GM12878 (cell line): ENCODE data around the gene ALG12. TPM values are rescaled to one million over a fixed set of nuclear protein-coding genes. Genes with fewer than 3 reads are reported as not detected.

ENCODE experiments used
- ATAC-seq: fragments of 200-7000 bp; cut with Tn5 transposase; 3 replicates; pipeline ENCODE4 v1.9.1; 2020; ENCODE audit warnings: mild to moderate bottlenecking, moderate library complexity
- BruUV-seq: library from RNA; stranded (reverse); fragments of 400-500 nt; replicated peaks from 2 replicates; lab custom pipeline; 2021; lab: Mats Ljungman, UMichigan
- CTCF ChIA-PET: fragments of 300-600 bp; sonication (Branson Sonifier 250); formaldehyde crosslinking; extraction: SDS; loops from one replicate; lab custom pipeline; 2021; ENCODE audit warnings: inconsistent platforms; lab: Yijun Ruan, JAX
- POLR2A ChIA-PET: fragments of 350-600 bp; formaldehyde crosslinking; extraction: SDS; loops from one replicate; lab custom pipeline; 2021; ENCODE audit warnings: inconsistent platforms; lab: Charles Lee
- RAD21 ChIA-PET: fragments of 300-600 bp; sonication (Branson Sonifier 250); formaldehyde crosslinking; loops from one replicate; lab custom pipeline; 2023; ENCODE audit warnings: antibody characterized with exemption; ENCODE audit not compliant: unreplicated experiment; lab: Charles Lee
- SMC1A ChIA-PET: fragments of 300-600 bp; sonication (Branson Sonifier 250); formaldehyde crosslinking; loops from one replicate; lab custom pipeline; 2023; ENCODE audit not compliant: unreplicated experiment, uncharacterized antibody; lab: Charles Lee
- DNase-seq: peaks from one replicate; pipeline ENCODE4 v3.0.0-alpha.2; 2011; ENCODE audit warnings: low read depth, low spot score
- FAIRE-seq: peaks from 3 replicates; lab custom pipeline; 2011; peaks lifted over from hg19 to GRCh38; lab: Jason Lieb, UNC
- H2AFZ ChIP-seq: 2 replicates; pipeline ENCODE4 v1.6.0; 2011; ENCODE audit warnings: low read depth, low read length, control low read depth; ENCODE audit not compliant: control insufficient read depth
- H3K27ac ChIP-seq: 2 replicates; pipeline ENCODE4 v1.5.1; 2011; ENCODE audit warnings: control low read depth; ENCODE audit not compliant: control insufficient read depth, insufficient read depth
- H3K27me3 ChIP-seq, 2 experiments: replicated peaks in 1 of 2; 2 replicates each; pipeline versions ENCODE4 v1.6.0 to v1.6.1; 2011; ENCODE audit warnings: low read length in 1 of 2; ENCODE audit not compliant: control insufficient read depth in 2 of 2, insufficient read depth in 2 of 2
- H3K36me3 ChIP-seq, 2 experiments: 2 replicates each; pipeline ENCODE4 v1.5.1; 2011; ENCODE audit warnings: low read length in 1 of 2; ENCODE audit not compliant: control insufficient read depth in 2 of 2, insufficient read depth in 2 of 2
- H3K4me1 ChIP-seq: 2 replicates; pipeline ENCODE4 v1.6.1; 2011; ENCODE audit warnings: mild to moderate bottlenecking, low read length, moderate library complexity, mixed read lengths; ENCODE audit not compliant: control insufficient read depth, insufficient read depth
- H3K4me2 ChIP-seq: 2 replicates; pipeline ENCODE4 v1.6.0; 2011; ENCODE audit warnings: control low read depth; ENCODE audit not compliant: control insufficient read depth, insufficient read depth
- H3K4me3 ChIP-seq: fragments of 200-600 bp; sonication (generic); 2 replicates; pipeline ENCODE4 v1.5.1; 2016
- H3K79me2 ChIP-seq: 2 replicates; pipeline ENCODE4 v1.6.0; 2011; ENCODE audit warnings: low read length; ENCODE audit not compliant: control insufficient read depth, insufficient read depth
- H3K9ac ChIP-seq: 2 replicates; pipeline ENCODE4 v1.8.0; 2011; ENCODE audit warnings: low read length, control low read depth, mixed read lengths; ENCODE audit not compliant: control insufficient read depth, insufficient read depth
- H3K9me3 ChIP-seq: replicated peaks from 3 replicates; pipeline ENCODE4 v1.5.1; 2011; ENCODE audit warnings: mild to moderate bottlenecking, low read length; ENCODE audit not compliant: control insufficient read depth, insufficient read depth
- H4K20me1 ChIP-seq: 2 replicates; pipeline ENCODE4 v1.6.0; 2011; ENCODE audit not compliant: control insufficient read depth, insufficient read depth
- ATF2 ChIP-seq: IDR thresholded peaks from 2 replicates; pipeline ENCODE4 v1.6.1; 2012; ENCODE audit warnings: low read length, inconsistent platforms
- BACH1 ChIP-seq: fragments of 450-650 bp; IDR thresholded peaks from 2 replicates; pipeline ENCODE4 v1.6.1; 2017; ENCODE audit warnings: mild to moderate bottlenecking, borderline replicate concordance
- CBX5 ChIP-seq: sonication (generic); IDR thresholded peaks from 2 replicates; pipeline ENCODE4 v1.6.1; 2016; ENCODE audit warnings: low read depth, moderate library complexity, mild to moderate bottlenecking, inconsistent platforms
- CREB1 ChIP-seq: IDR thresholded peaks from 2 replicates; pipeline ENCODE4 v1.6.1; 2012; ENCODE audit warnings: low read depth, mild to moderate bottlenecking, inconsistent platforms
- E2F8 ChIP-seq: fragments of 450-650 bp; IDR thresholded peaks from 2 replicates; pipeline ENCODE4 v1.6.1; 2018; ENCODE audit warnings: mild to moderate bottlenecking, low read depth, moderate library complexity; ENCODE audit not compliant: partially characterized antibody
- MEF2A ChIP-seq: IDR thresholded peaks from 2 replicates; pipeline ENCODE4 v1.6.1; 2011; ENCODE audit warnings: low read depth, mild to moderate bottlenecking, low read length, moderate library complexity; ENCODE audit not compliant: insufficient read depth
- POLR2A ChIP-seq: IDR thresholded peaks from 2 replicates; pipeline ENCODE4 v1.6.1; 2011; ENCODE audit warnings: low read depth, mild to moderate bottlenecking, low read length
- SMAD5 ChIP-seq: IDR thresholded peaks from 2 replicates; pipeline ENCODE4 v1.6.1; 2016; ENCODE audit warnings: antibody characterized with exemption, low read depth
- SP1 ChIP-seq: IDR thresholded peaks from one replicate; pipeline ENCODE4 v1.6.1; 2011; ENCODE audit warnings: low read depth, low read length
- SREBF1 ChIP-seq: IDR thresholded peaks from 2 replicates; pipeline ENCODE4 v1.6.1; 2012; ENCODE audit warnings: mild to moderate bottlenecking, low read length
- WRNIP1 ChIP-seq: IDR thresholded peaks from 2 replicates; pipeline ENCODE4 v1.6.1; 2011; ENCODE audit warnings: low read depth, low read length, improper control_type of control experiment, borderline replicate concordance
- YY1 ChIP-seq: IDR thresholded peaks from 2 replicates; pipeline ENCODE4 v1.6.1; 2011; ENCODE audit warnings: low read depth, mild to moderate bottlenecking, low read length
- WGBS: methylation state at CpG from one replicate; pipeline ENCODE4 v1.1.6; 2016; ENCODE audit warnings: low lambda C conversion rate; ENCODE audit not compliant: insufficient replicate concordance, insufficient coverage; ENCODE audit errors: missing lambda C conversion rate; 5-methylcytosine and 5-hydroxymethylcytosine counted together
- in situ Hi-C: fragments of 300-500 bp; cut with MboI; formaldehyde crosslinking; loops from 9 replicates; pipeline ENCODE4 v1.14.3; 2018; ENCODE audit warnings: mixed read lengths
- intact Hi-C: fragments of 100-400 bp; cut with micrococcal nuclease; formaldehyde crosslinking; loops from one replicate; pipeline ENCODE4 v1.14.2; 2022; ENCODE audit not compliant: unreplicated experiment
- polyA plus RNA-seq, 11 experiments: library from polyadenylated mRNA; depleted of rRNA in 4 of 11; unstranded in 6 of 11; stranded (reverse) in 5 of 11; fragments of >200 nt; fragmentation: Nextera tagmentation in 4 of 11; fragmentation: Illumina TruSeq in 1 of 11; extraction: Ambion mirVana in 4 of 11; extraction: Trizol in 1 of 11; gene quantifications; 1 replicate in 1 of 11; 2 replicates in 10 of 11; pipeline versions ENCODE4 v1.2.1 to v1.2.3, GENCODE V29; 2011 to 2016; ENCODE audit warnings: inconsistent platforms in 2 of 11, missing spikeins in 2 of 11, low read depth in 1 of 11
- total RNA-seq, 4 experiments: library from RNA; depleted of rRNA in 3 of 4; stranded (reverse); fragments of >200 nt in 3 of 4; fragmentation: Illumina TruSeq in 1 of 4; extraction: Trizol in 1 of 4; gene quantifications; 2 replicates each; pipeline versions ENCODE4 v1.2.1 to v1.2.3, GENCODE V29; 2013 to 2021

ALG12 gene
- total and polyA plus RNA-seq, 10 of the 15 experiments (the other 5 are each of a cell fraction or from before 2014, with no cell fraction given): 0.22 to 23.4 (median 6.6) TPM

GRCh38 chr22:49886346-49887063, 31.7 kb downstream of the ALG12 start:
- TF ChIP-seq POLR2A (peak; percentile 28; the same call in 1 of the 2 replicates), YY1 (no peak)
- FAIRE-seq (no peak), DNase-seq (no peak), ATAC-seq (no peak)
- peaks cover 2% of the 10 kb centered on the region; the same call in 1 of the 3 replicates for H3K9me3 ChIP-seq
- no peak overlapping the region for H3K4me2 ChIP-seq
- WGBS: over 99% methylated on average over 40 of the region's 41 CpGs
- no peaks in the 10 kb centered on the region for H3K27me3 ChIP-seq
- CTCF ChIA-PET: no interaction called here
- SMC1A ChIA-PET: no interaction called here
- peaks cover 22% of the 10 kb centered on the region for H3K79me2 ChIP-seq
- no TSS peak for BruUV-seq
- H3K27ac ChIP-seq: no peak overlapping the region
- no peak overlapping the region for H2AFZ ChIP-seq
- POLR2A ChIA-PET: no interaction called here
- H3K36me3 ChIP-seq: peaks cover 40 to 51% of the 10 kb centered on the region in 2 experiments
- RAD21 ChIA-PET: no interaction called here
- H3K9ac ChIP-seq: no peak overlapping the region
- peaks cover 9% of the 10 kb centered on the region for H3K4me1 ChIP-seq
- intact Hi-C loops: no loop called here
- in situ Hi-C loops: no loop called here
- no peak overlapping the region for H3K4me3 ChIP-seq
- no peaks in the 10 kb centered on the region for H4K20me1 ChIP-seq

- in situ Hi-C loops (no loop called here), intact Hi-C loops (no loop called here)
- H3K4me3 ChIP-seq: no peak overlapping the region
- TF ChIP-seq SP1: no peak
- no peak for TF ChIP-seq ATF2
- TF ChIP-seq CREB1: no peak
- TF ChIP-seq SREBF1: no peak
- no peak for TF ChIP-seq CBX5
- no peak for TF ChIP-seq MEF2A
- TF ChIP-seq BACH1: no peak
- TF ChIP-seq E2F8: no peak
- TF ChIP-seq SMAD5: no peak
- no peak for TF ChIP-seq WRNIP1
- peaks cover 2% of the 10 kb centered on the region; the same call in 1 of the 3 replicates for H3K9me3 ChIP-seq
- no peak overlapping the region for H2AFZ ChIP-seq
- no peak overlapping the region for H3K9ac ChIP-seq
- H3K79me2 ChIP-seq: peaks cover 25% of the 10 kb centered on the region
- H3K4me2 ChIP-seq: no peak overlapping the region
- no peak for ATAC-seq
- H3K4me1 ChIP-seq: peaks cover 14% of the 10 kb centered on the region
- SMC1A ChIA-PET: no interaction called here
- WGBS: 99% methylated on average over 34 of the region's 35 CpGs
- H4K20me1 ChIP-seq: no peaks in the 10 kb centered on the region
- BruUV-seq: no TSS peak
- H3K27ac ChIP-seq: no peak overlapping the region
- POLR2A ChIA-PET: no interaction called here
- DNase-seq: no peak
- RAD21 ChIA-PET: no interaction called here
- peaks cover 40 to 45% of the 10 kb centered on the region in 2 experiments for H3K36me3 ChIP-seq
- no peaks in the 10 kb centered on the region for H3K27me3 ChIP-seq
- CTCF ChIA-PET: no interaction called here
- FAIRE-seq: no peak
Observed at GRCh38 chr22:49885881-49886280, 32.4 kb downstream of the ALG12 start.
